Tibial artery (tissue), 4 donors: ENCODE data around the gene PPP2R5E.

Source experiments
- DNase-seq, 2 donors: peaks; one replicate each; pipeline ENCODE4 v3.0.0-alpha.2; 2019
- H3K27ac ChIP-seq, 2 donors: fragments of 200-600 bp; sonication (generic) in 1 of 2; 1 replicate in 1 of 2; 2 replicates in 1 of 2; pipeline ENCODE4 v1.5.1; 2018 to 2019; ENCODE audit warnings: mild to moderate bottlenecking in 1 of 2
- H3K27me3 ChIP-seq, 2 donors: fragments of 200-600 bp; sonication (generic) in 1 of 2; one replicate each; pipeline versions ENCODE4 v1.5.1 to v1.6.0; 2016 to 2019
- H3K36me3 ChIP-seq, 3 donors: fragments of 200-600 bp; sonication (generic) in 2 of 3; one replicate each; pipeline ENCODE4 v1.5.1; 2016 to 2019; ENCODE audit warnings: mild to moderate bottlenecking in 2 of 3
- H3K4me1 ChIP-seq, 4 donors: fragments of 200-600 bp; sonication (generic) in 2 of 4; 1 replicate in 3 of 4; 2 replicates in 1 of 4; pipeline ENCODE4 v1.5.1; 2016 to 2019
- H3K4me3 ChIP-seq, 2 donors: fragments of 200-600 bp; sonication (generic) in 1 of 2; 1 replicate in 1 of 2; 2 replicates in 1 of 2; pipeline ENCODE4 v1.5.1; 2018 to 2019; ENCODE audit warnings: mild to moderate bottlenecking in 2 of 2
- H3K9me3 ChIP-seq, 3 donors: fragments of 200-600 bp; sonication (generic) in 1 of 3; one replicate each; pipeline ENCODE4 v1.5.1; 2016 to 2019
- intact Hi-C: fragments of 100-400 bp; cut with DNase I; formaldehyde crosslinking; loops from one replicate; pipeline ENCODE4 v1.15.0; 2023; ENCODE audit warnings: low total_unique reads
- TF ChIP-seq, protein P1 (sequence below), 2 experiments: fragments of 200-600 bp in 1 of 2; fragments of 450-650 bp in 1 of 2; IDR thresholded peaks; one replicate each; pipeline ENCODE4 v1.5.1; 2017 to 2019; ENCODE audit warnings: antibody characterized with exemption in 2 of 2, mild to moderate bottlenecking in 1 of 2, moderate library complexity in 1 of 2

The PPP2R5E gene

DNA sequence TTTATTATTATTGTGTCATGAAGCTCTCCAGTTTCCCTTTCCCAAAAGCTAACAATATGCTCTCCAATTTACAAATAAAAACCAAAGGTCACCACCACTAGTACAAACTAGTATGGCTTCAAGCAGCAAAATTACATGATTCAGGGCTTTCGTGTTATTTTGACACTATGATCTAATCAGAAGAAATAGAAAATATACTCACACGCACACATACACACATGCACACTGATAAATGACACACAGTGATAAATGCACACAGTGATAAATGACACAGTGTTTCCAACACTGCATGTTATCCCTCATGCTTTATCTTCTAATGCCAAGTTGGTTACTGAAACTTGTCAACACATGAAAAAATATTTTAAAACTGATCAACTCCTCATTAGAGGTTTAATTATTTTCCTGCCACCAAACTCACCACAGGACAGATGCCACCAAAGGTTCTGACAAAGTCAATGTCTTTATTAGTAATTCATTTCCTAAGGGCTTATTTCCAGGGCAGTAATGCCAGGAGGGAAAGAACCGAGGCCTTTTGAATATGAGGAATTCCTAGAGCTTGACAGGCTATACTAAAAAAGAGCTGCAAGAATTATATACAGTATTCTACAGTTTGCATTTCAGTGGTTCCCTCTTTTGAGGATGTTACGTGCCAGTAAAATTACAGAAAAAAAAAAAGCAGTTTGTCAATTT lies 82.4 kb downstream of the PPP2R5E start:
- Histone ChIP-seq H3K27ac (no peak overlapping the region), H3K4me1 (peaks cover 0 to 14% (median 9%) of the 10 kb centered on the region in 4 donors), H3K4me3 (no peak overlapping the region), H3K27me3 (no peaks in the 10 kb centered on the region), H3K9me3 (no peaks in the 10 kb centered on the region), H3K36me3 (no peaks in the 10 kb centered on the region)
- DNase-seq: no peak
- intact Hi-C loops: no loop called here
- TF ChIP-seq, protein P1, sequence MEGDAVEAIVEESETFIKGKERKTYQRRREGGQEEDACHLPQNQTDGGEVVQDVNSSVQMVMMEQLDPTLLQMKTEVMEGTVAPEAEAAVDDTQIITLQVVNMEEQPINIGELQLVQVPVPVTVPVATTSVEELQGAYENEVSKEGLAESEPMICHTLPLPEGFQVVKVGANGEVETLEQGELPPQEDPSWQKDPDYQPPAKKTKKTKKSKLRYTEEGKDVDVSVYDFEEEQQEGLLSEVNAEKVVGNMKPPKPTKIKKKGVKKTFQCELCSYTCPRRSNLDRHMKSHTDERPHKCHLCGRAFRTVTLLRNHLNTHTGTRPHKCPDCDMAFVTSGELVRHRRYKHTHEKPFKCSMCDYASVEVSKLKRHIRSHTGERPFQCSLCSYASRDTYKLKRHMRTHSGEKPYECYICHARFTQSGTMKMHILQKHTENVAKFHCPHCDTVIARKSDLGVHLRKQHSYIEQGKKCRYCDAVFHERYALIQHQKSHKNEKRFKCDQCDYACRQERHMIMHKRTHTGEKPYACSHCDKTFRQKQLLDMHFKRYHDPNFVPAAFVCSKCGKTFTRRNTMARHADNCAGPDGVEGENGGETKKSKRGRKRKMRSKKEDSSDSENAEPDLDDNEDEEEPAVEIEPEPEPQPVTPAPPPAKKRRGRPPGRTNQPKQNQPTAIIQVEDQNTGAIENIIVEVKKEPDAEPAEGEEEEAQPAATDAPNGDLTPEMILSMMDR (IDR thresholded peaks at IDR 0.05): no peak

DNA sequence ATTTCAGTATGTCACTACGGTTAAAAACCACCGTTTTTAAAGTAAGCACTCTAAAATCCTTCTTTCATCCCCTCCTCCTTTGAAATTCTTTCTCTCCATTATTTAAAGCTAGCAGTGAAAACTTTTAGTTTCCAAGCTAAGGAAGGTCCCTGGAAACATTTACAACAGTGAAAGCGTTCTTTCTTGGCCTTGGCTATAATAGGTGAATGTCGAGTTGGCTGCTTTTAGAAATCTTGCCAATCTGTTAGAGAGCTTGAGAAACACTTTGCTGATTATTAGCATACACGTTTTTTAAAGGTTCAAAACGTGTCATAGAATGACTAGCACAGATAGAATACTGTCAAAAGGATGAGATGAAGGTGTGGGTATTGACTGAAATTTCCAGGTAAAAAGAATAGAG lies 83.4 kb downstream of the PPP2R5E start:
- H3K4me3 ChIP-seq: no peak overlapping the region
- H3K9me3 ChIP-seq: no peaks in the 10 kb centered on the region
- H3K4me1 ChIP-seq: peaks cover 0 to 17% (median 11%) of the 10 kb centered on the region in 4 donors
- no peak overlapping the region for H3K27ac ChIP-seq
- TF ChIP-seq, protein P1 (IDR thresholded peaks at IDR 0.05): no peak
- DNase-seq: no peak
- no peaks in the 10 kb centered on the region for H3K36me3 ChIP-seq
- intact Hi-C loops: no loop called here
- H3K27me3 ChIP-seq: no peaks in the 10 kb centered on the region

DNA sequence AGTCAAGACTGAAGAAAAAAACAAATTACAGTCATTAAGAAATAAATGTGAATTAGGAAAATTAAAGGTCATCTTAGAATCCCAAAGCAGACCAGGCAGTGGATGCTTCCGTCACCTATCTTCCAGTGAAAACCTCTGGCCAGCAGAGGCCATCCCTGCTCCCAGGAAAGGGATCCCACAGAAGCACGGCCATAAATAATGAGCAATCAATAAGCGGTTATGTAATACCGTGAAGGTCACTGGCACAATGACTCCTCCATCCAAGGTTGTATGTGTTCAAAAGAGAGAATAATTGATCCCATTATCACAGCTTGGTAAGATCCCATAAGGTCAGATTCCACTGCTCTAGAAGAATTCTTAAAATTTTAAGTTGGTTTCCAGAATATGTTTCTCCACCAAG lies 85.7 kb downstream of the PPP2R5E start:
- Histone ChIP-seq H3K27me3 (no peaks in the 10 kb centered on the region), H3K27ac (no peak overlapping the region), H3K36me3 (no peaks in the 10 kb centered on the region), H3K4me1 (peaks cover 0 to 25% (median 15%) of the 10 kb centered on the region in 4 donors), H3K9me3 (no peaks in the 10 kb centered on the region), H3K4me3 (no peak overlapping the region)
- TF ChIP-seq, protein P1 (IDR thresholded peaks at IDR 0.05): no peak
- intact Hi-C loops: no loop called here
- no peak for DNase-seq

DNA sequence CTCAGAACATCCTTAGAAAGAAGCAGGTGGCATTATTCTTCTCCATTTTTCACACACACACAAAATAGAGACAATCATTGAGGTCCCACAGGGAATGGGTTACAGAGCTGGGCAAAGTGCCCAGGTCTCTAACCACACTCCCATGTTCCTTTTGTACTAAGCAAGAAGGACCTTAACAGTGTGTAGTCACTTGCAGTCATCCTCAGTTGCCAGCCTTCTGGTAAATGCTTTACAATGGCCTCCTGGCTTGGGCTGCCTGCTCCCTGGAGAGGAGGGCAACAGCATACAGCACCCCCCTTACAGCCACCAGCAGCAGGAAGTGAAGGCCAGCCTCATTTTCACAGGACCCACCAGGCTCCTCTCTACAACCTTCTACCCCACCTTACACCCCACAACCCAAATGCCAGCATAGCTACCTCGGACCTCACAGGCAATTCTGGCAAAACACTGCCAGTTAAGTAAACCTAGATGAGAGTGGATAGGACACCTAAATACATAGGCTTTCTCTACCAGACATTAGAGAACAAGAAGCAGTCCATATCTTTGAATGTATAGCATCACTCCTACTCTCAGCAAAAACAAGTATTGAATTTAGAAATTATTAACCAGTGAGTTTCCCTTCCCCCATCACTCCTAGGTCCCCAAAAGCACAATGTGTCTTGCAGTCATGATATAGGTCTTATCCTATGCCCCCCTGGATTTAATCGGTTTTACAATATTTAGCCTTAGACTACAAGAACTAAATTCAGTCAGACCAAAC lies 88.1 kb downstream of the PPP2R5E start:
- no peak for DNase-seq

DNA sequence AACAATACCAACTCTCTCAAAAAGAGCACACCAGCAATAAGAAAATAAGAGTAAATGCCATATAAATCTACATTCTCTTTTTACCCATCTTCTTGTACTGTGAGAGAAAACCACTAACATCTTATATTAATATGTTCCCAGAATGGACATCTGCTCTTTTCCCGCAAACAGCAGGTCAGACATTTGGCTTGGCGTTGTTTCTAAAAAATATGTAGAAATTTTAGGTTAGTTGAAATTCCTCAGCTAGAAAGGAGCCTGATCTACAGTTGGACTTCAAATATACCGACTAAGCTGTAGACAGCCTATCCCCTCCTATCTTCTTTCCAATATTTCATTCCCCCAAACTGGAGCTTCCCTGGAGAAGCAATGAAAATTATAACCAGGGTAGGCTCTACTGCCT lies 88.7 kb downstream of the PPP2R5E start:
- Histone ChIP-seq H3K36me3 (no peaks in the 10 kb centered on the region), H3K4me3 (no peak overlapping the region), H3K27ac (no peak overlapping the region), H3K4me1 (peaks cover 0 to 20% (median 12%) of the 10 kb centered on the region in 4 donors), H3K9me3 (no peaks in the 10 kb centered on the region), H3K27me3 (no peaks in the 10 kb centered on the region)
- TF ChIP-seq, protein P1 (IDR thresholded peaks at IDR 0.05): no peak
- no peak for DNase-seq
- intact Hi-C loops: no loop called here

More for the DNA sequence above, 88.1 kb downstream of the PPP2R5E start:
- no peaks in the 10 kb centered on the region for H3K9me3 ChIP-seq
- H3K27ac ChIP-seq: no peak overlapping the region
- intact Hi-C loops: no loop called here
- no peak overlapping the region for H3K4me3 ChIP-seq
- H3K36me3 ChIP-seq: no peaks in the 10 kb centered on the region
- TF ChIP-seq, protein P1 (IDR thresholded peaks at IDR 0.05): no peak
- H3K27me3 ChIP-seq: no peaks in the 10 kb centered on the region
- peaks cover 0 to 25% (median 14%) of the 10 kb centered on the region in 4 donors for H3K4me1 ChIP-seq
